Nephron (organoid): ENCODE results near the gene C4orf46.

ENCODE experiments used
- H3K27ac Mint-ChIP-seq, 3 experiments: 2 replicates each; pipeline ENCODE4 v1.8.0; 2020; ENCODE audit warnings: mixed read lengths in 3 of 3, mild to moderate bottlenecking in 2 of 3, moderate library complexity in 1 of 3
- H3K27me3 Mint-ChIP-seq: 2 replicates; pipeline ENCODE4 v1.8.0; 2021; ENCODE audit warnings: low read depth, mild to moderate bottlenecking, moderate library complexity, mixed read lengths
- H3K36me3 Mint-ChIP-seq: 2 replicates; pipeline ENCODE4 v1.8.0; 2020; ENCODE audit warnings: low read depth, mixed read lengths
- H3K4me1 Mint-ChIP-seq: 2 replicates; pipeline ENCODE4 v1.8.0; 2020; ENCODE audit warnings: mixed read lengths
- H3K4me3 Mint-ChIP-seq, 3 experiments: 2 replicates each; pipeline ENCODE4 v1.8.0; 2020; ENCODE audit warnings: mild to moderate bottlenecking in 3 of 3, mixed read lengths in 3 of 3, moderate library complexity in 2 of 3
- H3K9me3 Mint-ChIP-seq: 2 replicates; pipeline ENCODE4 v1.8.0; 2020; ENCODE audit warnings: mixed read lengths
- TF ChIP-seq, protein P1 (sequence below), 3 experiments: fragments of 200-600 bp; sonication (generic); IDR thresholded peaks; one replicate each; pipeline ENCODE4 v1.5.0; 2021; ENCODE audit warnings: antibody characterized with exemption in 3 of 3; ENCODE audit not compliant: unreplicated experiment in 3 of 3

The C4orf46 gene

DNA sequence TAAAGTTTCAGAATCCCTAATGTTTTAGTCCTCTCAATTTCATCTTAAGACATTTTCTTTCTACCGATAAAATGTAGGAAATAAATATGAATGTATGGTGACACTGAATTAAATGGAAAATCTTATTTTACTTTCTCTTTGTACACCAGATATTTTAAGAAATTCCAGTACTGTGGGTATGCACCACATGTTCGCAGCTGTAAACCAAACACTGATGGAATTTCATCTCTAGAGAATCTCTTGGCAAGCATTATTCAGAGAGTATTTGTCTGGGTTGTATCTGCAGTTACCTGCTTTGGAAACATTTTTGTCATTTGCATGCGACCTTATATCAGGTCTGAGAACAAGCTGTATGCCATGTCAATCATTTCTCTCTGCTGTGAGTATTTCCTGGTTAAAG, 26.9 kb downstream of the C4orf46 start:
- Mint-ChIP-seq H3K9me3 (peaks cover 2% of the 10 kb centered on the region), H3K36me3 (no peaks in the 10 kb centered on the region), H3K27me3 (no peaks in the 10 kb centered on the region), H3K4me1 (peaks cover 7% of the 10 kb centered on the region), H3K27ac (no peak overlapping the region), H3K4me3 (peak overlapping the region in 1 of 3 experiments; percentile 17)
- TF ChIP-seq, protein P1, sequence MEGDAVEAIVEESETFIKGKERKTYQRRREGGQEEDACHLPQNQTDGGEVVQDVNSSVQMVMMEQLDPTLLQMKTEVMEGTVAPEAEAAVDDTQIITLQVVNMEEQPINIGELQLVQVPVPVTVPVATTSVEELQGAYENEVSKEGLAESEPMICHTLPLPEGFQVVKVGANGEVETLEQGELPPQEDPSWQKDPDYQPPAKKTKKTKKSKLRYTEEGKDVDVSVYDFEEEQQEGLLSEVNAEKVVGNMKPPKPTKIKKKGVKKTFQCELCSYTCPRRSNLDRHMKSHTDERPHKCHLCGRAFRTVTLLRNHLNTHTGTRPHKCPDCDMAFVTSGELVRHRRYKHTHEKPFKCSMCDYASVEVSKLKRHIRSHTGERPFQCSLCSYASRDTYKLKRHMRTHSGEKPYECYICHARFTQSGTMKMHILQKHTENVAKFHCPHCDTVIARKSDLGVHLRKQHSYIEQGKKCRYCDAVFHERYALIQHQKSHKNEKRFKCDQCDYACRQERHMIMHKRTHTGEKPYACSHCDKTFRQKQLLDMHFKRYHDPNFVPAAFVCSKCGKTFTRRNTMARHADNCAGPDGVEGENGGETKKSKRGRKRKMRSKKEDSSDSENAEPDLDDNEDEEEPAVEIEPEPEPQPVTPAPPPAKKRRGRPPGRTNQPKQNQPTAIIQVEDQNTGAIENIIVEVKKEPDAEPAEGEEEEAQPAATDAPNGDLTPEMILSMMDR (IDR thresholded peaks at IDR 0.05; ENCODE audit: unreplicated experiment in 3 of 3), result no peak

DNA sequence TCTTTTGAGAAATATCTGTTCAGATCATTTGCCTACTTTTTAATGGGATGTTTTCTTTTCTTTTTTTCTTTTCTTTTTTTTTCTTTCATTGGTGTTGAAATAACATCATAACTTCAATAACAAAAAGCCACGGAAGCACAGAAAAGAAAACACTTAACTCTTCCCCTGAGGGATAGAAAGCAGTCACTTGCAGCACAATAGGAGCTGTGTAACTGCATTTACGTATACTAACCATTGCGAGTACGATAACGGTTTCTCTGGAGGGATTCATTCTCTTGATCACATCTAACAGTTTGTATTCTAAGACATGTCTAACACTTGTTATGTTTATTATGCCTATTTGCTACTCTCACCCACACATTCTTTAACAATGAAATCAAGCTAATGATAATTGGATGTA, 27.3 kb downstream of the C4orf46 start:
- peaks cover 2% of the 10 kb centered on the region for H3K9me3 Mint-ChIP-seq
- no peak overlapping the region for H3K27ac Mint-ChIP-seq
- TF ChIP-seq, protein P1 (IDR thresholded peaks at IDR 0.05; ENCODE audit: unreplicated experiment in 3 of 3), result no peak
- H3K27me3 Mint-ChIP-seq, result no peaks in the 10 kb centered on the region
- peaks cover 7% of the 10 kb centered on the region for H3K4me1 Mint-ChIP-seq
- peak overlapping the region in 1 of 3 experiments; percentile 17 for H3K4me3 Mint-ChIP-seq
- H3K36me3 Mint-ChIP-seq, result no peaks in the 10 kb centered on the region

DNA sequence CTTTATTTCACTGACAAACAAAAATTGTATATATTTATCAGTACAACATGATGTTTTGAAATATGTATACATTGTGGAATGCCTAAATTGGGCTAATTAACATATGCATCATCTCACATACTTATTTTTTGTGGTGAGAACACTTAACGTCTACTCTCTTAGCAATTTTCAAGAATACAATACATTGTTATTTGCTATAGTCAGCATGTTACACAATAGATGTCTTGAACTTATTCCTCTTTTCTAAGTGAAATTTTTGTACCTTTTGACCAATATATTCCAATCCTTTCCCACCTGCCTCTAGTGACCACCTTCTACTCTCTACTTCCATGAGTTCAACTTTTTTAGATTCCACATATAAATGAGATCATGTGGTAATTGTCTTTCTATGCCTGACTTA, 35.1 kb downstream of the C4orf46 start:
- Mint-ChIP-seq H3K4me3 (no peak overlapping the region), H3K27me3 (no peaks in the 10 kb centered on the region), H3K27ac (no peak overlapping the region), H3K36me3 (no peaks in the 10 kb centered on the region), H3K9me3 (no peaks in the 10 kb centered on the region), H3K4me1 (no peaks in the 10 kb centered on the region)
- TF ChIP-seq, protein P1 (IDR thresholded peaks at IDR 0.05; ENCODE audit: unreplicated experiment in 3 of 3), result no peak

DNA sequence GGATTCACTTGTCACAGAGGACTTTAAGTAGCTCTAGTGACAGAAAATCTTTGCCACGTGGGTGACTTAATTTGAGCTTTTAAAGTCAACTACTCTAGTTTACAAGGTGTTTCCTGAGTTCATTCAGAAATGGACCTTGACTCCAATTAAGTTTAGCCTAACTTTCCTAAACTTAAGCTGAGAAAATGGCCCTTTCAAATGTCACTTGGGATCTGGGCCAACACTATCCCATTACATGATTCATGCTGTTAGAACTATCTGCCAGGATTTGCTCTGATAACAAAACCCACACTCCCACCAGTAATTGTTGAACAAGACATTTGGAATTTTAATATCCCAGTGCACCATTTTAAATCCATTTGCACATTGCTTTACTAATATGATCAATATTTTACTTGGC, 40.8 kb downstream of the C4orf46 start:
- no peak overlapping the region for H3K27ac Mint-ChIP-seq
- TF ChIP-seq, protein P1 (IDR thresholded peaks at IDR 0.05; ENCODE audit: unreplicated experiment in 3 of 3), result no peak
- H3K27me3 Mint-ChIP-seq, result no peaks in the 10 kb centered on the region
- no peaks in the 10 kb centered on the region for H3K36me3 Mint-ChIP-seq
- no peaks in the 10 kb centered on the region for H3K9me3 Mint-ChIP-seq
- no peaks in the 10 kb centered on the region for H3K4me1 Mint-ChIP-seq
- H3K4me3 Mint-ChIP-seq, result no peak overlapping the region

DNA sequence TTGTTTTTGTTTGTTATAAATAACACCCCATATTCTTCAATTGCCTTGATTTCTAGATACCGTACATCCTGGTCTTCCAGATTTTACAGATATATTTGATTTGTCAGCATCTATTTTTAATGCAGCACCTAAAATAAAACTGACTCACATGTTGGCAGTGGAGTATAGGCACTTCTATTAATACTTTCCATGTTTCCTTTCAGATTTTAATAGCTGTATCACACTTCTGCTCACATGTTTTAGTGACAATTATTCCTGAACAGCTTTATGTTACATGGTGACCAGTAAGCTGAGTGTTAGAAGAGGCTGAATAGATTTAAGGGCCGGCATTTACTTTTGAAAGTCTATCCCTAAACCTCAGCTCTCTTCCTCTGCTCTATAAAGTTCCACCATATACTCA, 46.1 kb downstream of the C4orf46 start:
- Mint-ChIP-seq H3K36me3 (no peaks in the 10 kb centered on the region), H3K27me3 (no peaks in the 10 kb centered on the region), H3K9me3 (no peaks in the 10 kb centered on the region), H3K4me1 (no peaks in the 10 kb centered on the region), H3K27ac (no peak overlapping the region), H3K4me3 (no peak overlapping the region)
- TF ChIP-seq, protein P1 (IDR thresholded peaks at IDR 0.05; ENCODE audit: unreplicated experiment in 3 of 3), result no peak

DNA sequence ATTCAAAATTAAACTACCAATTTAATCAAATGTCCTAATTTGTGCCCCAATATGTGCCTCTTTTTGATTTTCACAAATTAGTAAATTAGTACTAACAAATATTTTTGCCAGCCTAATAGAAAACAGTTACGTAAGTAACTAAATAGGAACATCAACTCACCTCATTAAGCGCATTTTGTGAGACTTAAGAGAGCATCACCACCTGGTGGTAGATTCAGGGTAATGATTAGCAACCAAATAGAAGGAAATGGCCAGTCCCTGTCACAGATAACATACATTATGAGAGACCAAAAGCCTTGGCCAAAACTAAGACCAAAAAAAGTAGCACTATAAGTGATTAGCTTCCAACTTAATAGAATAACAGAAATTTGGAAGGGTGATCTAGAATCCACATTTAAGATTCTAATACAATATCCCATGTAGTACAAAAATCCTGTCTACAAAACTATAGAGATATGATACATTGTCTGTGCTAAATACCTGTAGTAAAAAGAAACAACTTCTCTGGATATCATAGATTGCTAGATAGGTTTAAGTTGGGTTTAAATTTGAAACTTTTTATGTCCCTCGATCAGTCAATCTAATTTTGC, 46.7 kb downstream of the C4orf46 start:
- Mint-ChIP-seq H3K4me3 (no peak overlapping the region), H3K36me3 (no peaks in the 10 kb centered on the region), H3K4me1 (no peaks in the 10 kb centered on the region), H3K27ac (no peak overlapping the region), H3K9me3 (no peaks in the 10 kb centered on the region), H3K27me3 (no peaks in the 10 kb centered on the region)
- TF ChIP-seq, protein P1 (IDR thresholded peaks at IDR 0.05; ENCODE audit: unreplicated experiment in 3 of 3), result peak; percentile 74 to 79 (median 78)
